ENCODE data around the gene HES4.

HES4 gene

DNA sequence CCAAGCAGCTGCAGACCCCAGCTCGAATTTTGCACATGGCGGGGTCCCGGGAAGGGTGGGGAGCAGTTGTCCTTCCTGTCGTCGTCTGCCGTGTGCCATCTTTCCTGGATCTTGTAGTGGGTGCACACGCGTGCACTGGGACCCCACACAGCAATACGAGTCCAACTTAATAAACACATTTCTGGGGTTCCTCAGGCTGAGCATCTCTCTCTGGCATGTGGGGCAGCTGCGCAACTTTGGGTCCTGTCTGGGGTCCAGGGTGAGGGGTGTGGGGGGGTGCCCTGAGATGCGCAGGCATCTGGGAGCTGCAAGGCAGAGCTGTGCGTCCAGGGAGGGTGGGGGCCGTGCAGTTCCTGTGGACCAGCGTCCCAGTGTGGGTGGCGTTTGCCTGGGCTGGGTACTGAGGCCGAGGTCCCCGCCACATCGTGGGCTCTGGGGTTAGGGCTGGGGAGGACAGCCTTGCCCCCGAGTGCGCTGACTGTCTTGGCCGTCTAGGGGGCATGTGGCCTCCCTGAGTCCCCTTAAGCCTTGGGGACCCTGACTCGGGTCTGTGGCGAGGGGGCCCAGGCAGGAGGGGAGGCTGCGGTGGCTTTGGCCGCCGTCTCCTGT is 34.3 kb downstream of the HES4 start:
- no peak for DNase-seq

DNA sequence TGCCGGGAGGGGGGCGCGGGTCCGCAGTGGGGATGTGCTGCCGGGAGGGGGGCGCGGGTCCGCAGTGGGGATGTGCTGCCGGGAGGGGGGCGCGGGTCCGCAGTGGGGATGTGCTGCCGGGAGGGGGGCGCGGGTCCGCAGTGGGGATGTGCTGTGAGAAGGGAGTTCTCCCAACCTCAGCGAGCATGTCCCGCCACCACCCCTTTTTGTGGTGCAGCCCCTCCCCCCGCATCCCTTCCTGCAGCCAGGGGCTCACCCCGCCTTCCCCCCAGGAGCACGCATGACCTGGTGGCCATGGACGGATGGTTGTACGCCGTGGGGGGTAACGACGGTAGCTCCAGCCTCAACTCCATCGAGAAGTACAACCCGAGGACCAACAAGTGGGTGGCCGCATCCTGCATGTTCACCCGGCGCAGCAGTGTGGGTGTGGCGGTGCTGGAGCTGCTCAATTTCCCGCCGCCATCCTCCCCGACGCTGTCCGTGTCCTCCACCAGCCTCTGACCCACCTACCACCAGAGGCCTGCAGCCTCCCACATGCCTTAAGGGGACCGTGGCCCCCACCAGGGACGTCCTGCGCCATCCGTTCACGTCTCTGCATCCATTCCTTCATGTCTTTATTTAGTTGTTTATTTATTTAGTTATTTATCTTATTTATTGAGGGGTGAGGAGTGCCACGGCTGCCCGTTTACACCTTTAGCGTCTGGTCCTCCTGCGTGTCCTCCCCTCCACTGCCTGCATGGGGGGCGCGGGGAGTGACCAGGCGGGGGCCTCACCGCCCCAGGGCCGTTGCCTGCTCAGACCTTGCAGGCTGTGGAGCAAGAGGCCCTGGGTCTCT is 35.0 kb downstream of the HES4 start:
- DNase-seq: no peak

DNA sequence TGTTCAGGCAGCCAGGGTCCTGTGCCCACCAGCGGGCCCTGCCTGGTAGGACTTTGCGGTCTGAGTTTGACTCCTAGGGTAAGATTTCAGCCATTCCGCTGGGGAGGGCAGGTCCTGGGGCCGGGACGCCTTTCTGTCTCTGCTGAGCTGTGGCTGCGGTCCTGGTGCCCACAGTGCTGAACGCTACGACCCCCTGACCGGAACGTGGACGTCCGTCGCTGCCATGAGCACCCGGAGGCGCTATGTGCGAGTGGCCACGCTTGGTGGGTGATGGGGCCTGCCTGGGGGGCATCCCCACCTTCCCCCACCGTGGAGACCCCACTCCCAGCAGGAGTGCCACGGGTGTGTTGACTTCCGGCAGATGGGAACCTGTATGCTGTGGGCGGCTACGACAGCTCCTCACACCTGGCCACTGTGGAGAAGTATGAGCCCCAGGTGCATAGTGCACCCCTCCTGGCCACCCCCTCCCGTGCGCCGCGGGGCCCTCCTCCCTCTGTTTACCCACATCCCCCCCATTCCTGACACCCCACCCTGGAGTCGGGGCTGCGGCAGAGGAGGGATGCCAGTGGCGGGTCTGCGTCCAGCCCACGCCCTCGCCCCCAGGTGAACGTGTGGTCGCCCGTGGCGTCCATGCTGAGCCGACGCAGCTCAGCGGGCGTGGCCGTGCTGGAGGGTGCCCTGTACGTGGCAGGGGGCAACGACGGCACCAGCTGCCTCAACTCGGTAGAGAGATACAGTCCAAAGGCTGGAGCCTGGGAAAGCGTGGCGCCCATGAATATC is 36.0 kb downstream of the HES4 start:
- no peak for DNase-seq

DNA sequence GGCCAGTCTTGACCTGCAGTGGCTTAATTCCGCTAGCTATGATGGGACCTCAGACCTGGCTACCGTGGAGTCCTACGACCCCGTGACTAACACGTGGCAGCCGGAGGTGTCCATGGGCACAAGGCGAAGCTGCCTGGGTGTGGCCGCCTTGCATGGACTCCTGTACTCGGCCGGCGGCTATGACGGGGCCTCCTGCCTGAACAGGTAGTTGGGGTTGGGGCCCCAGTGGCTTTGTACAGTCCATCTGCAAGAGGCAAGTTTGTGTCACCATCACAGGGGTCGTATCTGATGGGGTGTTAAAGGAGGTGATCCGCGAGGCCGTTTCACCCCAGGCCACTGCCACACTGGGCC is 36.6 kb downstream of the HES4 start:
- DNase-seq: no peak

DNA sequence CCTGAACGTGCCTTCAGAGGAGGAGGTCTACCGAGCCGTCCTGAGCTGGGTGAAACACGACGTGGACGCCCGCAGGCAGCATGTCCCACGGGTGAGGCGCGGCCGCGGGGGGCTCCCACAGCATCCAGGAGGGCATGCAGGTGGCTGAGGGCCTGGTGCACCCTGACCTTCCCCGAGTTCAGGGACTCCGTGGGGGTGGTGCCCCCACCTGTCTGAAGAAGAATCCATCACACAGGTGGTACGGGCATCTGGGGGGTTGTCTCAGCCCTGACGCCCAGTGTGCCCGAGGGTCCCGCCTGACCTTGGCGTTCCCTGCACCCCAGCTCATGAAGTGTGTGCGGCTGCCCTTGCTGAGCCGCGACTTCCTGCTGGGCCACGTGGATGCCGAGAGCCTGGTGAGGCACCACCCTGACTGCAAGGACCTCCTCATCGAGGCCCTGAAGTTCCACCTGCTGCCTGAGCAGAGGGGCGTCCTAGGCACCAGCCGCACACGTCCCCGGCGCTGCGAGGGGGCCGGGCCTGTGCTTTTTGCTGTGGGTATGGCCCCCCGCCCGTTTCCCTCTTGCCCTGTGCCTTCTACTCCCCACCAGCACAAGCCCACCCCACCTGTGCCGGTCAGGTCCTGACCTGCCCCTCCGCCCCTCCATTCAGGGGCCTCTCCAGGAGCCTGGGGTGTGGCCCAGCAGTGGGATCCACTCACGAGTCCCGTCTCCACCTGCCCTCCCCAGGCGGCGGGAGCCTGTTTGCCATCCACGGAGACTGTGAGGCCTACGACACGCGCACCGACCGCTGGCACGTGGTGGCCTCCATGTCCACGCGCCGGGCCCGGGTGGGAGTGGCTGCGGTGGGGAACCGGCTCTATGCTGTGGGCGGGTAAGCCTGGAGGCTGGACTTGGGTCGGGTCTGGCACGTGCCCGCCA is 37.3 kb downstream of the HES4 start:
- DNase-seq: no peak

DNA sequence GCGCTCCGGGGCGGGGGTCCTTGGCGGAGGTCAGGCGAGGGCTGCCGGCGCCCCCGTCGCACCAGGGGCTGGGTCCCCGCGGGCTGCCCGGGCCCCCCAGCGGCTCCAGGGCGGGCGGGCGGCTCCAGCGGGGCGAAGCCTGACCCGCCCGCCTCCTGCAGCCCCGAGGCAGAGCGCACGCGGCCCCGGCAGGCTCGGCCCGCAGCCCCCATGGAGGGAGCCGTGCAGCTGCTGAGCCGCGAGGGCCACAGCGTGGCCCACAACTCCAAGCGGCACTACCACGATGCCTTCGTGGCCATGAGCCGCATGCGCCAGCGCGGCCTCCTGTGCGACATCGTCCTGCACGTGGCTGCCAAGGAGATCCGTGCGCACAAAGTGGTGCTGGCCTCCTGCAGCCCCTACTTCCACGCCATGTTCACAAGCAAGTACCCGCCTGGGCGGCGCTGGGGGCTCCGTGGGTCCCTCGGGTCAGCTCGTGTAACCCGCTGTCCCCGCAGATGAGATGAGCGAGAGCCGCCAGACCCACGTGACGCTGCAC is 38.7 kb downstream of the HES4 start:
- DNase-seq: no peak

DNA sequence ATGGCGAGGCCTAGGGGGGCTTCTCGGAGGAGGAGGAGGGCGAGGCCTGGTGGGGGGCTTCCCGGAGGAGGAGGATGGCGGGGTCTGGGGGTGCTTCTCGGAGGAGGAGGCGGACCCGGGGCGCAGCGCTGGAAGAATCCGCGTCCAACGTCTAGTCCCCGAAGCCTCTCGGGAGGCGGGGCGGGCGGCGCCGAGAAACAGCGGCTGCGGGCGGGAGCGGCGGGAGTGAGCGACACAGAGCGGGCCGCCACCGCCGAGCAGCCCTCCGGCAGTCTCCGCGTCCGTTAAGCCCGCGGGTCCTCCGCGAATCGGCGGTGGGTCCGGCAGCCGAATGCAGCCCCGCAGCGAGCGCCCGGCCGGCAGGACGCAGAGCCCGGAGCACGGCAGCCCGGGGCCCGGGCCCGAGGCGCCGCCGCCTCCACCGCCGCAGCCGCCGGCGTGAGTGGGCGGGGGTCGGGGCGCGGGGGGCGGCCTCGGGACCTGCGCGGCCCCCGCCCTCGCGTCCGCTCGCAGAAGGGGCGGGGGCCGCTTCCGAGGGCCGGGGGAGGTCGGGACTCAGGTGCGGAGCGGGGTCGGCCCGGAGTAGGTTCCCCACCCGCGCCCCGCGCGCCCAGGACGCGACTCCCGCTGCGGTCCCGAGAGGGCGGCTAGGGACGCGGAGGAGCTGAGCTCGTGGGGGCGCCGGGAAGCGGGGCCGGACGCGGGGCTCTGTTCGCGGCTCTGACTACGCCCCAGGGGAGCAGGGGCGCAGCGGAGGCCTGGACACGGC is 39.4 kb downstream of the HES4 start, which contains the start of gene KLHL17:
KLHL17 (plus strand) TSS at position 222 of the 769 bp plus-strand sequence; CDS start at position 332, 110 bp downstream.
- peak; percentile 85 to 90 for DNase-seq

DNA sequence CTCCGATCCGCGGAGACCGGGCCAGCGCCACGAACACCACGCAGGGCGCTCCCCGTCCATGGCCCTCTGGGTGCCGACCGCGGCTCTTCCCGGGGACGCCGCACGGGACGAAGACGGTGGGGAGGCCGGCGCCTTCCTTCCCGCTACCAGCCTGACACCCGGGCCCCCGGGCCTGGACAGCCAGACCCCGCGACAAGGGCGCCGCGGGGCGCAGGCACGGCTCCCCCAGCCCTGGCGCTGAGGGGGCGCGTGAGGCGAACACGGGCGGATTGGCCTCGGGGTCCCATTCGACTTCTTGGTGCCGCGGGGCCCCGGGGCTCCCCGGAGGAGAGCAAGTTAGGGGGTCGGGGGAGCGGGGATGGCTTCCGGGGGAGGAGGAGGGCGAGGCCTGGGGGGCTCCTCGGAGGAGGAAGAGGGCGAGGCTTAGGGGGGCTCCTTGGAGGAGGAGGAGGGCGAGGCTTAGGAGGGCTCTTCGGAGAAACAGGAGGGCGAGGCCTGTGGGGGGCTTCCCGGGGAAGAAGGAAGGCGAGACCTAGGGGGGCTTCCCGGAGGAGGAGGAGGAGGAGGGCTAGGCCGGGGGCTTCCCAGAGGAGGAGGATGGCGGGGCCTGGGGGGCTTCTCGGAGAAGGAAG is 40.0 kb downstream of the HES4 start:
- no peak for DNase-seq

DNA sequence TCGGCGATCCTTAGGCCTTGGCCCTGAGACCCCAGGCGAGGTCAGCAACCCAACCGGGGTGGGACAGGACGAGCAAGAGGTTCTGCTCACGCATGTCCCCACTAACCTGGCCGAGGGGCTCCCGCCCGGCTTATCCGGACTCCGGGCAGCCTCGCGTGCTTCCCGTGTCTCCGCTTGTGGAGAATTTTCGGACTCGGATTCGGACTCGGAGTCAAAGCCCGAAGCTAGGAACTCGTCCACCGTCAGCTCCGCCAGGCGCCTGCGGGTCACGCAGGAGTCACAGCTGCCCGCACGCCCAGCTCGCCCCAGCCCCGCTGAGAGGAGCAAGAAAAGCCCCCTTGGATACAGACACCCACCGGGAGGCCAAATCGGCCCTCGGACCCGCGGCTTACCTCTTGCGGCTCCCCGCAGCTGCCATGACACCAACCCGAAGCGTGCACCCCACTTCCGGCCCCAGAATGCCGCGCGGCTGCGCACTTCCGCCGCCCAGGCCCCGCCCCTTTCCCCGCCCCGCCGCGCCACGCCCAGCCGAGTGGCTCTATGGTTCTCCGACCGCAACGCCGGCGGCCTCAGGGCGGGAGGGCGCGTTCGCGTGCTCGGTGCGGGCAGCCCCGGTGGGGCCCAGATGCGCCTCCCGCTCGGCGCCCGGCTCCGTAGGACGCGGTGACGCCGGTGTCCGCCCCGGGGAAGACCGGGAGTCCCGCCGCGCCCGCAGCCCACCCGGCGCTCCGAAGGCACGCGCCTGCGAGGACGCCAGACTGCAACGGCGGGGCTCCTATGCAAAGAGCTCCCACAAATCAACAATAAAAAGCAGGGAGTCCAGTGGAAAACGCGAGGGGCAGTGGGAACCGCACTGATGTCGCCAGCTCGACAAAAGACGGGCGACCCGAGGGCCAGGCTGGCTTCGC is 40.8 kb downstream of the HES4 start, which contains the start of gene NOC2L:
NOC2L (minus strand) TSS at position 434 of the 908 bp plus-strand sequence; CDS start at position 418, 16 bp downstream.
- peak; percentile 98 for DNase-seq

DNA sequence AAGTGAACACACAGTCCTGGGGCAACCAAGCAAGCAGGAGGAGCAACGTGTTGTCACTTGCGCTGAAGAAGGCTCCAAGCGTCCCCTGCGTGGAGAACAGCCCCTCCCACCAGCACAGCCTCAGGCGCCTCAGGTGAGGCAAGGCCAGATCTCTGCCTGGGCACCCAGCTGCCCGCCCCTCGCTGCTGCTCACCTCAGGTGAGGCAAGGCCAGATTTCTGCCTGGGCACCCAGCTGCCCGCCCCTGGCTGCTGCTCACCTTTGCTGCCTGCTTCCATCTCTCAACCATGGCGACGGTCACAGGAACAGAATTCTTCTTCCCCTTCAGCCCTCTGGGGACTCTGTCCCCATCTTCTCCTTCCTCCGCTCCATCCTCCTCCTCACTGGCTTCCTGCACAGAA is 43.3 kb downstream of the HES4 start:
- no peak for DNase-seq

DNA sequence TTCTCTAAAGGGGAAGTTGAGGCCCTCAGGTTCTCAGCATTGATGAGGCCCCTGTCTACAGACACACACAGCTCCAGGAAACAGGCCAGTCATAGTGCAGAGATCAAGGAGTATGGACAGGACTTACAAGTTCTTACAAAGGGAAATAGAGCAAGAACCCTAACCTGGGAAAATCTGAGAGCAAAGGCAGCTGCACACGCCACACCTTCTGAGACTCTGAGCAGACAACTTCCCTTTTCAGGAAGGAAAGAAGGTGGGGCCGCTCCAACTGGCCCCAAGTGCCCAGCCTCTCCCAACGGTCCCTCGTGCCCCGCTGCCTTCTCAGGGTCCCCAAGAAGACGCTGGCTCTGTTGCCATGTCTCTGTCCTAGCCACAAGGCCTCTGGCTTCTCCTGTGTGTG is 44.4 kb downstream of the HES4 start:
- DNase-seq: no peak

DNA sequence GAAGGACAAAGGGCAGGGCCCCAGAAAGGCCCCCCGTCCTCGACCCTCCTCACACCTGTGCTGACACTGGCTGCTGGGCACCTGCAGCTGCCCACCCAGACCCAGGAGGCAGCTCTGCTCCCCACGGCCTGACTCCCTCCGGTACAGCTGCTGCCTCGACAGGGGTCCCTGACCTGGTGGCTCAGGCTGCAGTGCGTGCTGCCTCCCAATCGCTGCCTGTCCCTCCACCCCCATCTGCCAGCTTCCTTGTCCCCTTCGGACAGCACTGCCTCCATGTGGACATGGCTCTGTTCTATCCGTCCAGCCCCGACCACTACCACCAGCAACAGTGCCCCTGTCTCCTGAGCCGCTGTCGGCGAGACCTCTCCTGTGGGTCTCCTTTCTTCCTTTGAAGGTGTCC is 45.0 kb downstream of the HES4 start:
- no peak for DNase-seq

DNA sequence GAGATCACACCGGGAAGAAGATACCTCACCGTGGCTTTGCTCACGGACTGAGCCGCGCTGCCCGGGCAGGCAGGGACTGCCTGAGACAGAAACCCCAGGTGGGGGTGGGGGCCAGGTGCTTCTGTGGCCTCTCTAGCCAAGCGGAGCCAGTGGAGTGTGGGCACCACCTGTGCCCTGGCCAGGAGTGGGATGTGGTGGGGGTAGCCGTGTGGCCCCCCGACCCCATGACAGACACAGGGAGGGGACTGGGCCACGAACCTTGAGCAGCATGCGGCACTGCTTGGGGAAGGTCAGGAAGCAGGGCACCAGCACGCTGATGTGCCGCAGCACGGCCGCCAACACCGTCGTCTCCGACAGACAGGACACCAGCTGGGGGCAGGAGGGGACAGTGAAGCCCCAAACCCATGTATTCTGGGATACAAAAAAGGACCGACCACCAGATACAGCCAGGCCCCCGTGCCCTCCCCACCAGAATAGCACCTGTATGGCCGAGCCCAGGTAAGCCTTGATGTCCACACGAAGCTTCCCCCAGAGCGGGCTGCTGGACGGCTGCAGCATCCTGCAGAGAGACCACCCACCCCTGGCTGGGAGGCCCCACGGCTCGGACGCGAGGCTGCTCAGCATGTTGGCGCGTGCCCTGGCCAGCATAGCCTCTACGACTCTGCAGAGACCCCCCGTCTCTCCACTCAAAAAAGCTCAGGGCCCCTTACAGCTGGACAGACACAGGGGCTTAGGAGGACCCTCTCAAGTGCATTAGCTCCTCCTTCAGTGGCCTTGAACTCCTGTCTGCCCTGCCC is 46.2 kb downstream of the HES4 start:
- no peak for DNase-seq

DNA sequence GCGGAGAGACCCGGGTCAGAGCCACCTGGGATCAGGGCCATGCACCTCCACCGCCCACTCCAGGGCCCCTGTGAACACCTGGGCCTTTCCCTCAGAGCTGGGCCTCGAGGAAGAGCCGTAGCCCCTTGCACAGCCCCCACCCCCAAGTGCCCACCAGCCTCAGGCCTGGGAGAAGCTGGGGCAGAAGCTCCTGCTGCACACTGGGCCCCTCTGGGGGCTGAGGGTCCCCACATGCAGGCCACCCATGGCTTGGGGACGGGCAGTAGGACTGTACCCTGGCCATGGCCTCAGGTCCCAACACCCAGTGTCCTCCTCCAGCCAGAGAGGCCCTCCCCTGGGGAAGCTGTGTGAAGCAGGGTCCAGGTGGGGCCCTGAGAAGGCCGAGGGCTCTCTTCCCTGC is 47.3 kb downstream of the HES4 start:
- no peak for DNase-seq

DNA sequence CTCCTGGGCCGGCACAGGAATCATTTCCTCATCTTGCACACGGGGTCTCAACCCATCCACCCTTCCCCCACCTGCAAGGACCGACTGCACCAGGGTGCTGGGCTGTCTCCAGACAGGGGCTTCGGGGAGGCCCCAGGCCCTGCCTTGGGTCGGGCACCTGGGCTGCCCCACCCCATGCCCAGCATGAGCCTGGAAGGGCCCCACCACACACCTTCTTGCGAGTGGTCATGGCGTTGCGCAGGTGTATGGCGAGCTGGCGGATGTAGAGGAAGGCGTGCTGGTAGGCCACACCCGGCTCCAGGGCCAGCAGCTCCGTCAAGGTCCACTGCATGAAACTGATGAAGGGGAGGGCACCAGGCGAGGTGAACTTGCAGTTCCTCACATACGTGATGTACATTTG is 47.7 kb downstream of the HES4 start:
- no peak for DNase-seq

DNA sequence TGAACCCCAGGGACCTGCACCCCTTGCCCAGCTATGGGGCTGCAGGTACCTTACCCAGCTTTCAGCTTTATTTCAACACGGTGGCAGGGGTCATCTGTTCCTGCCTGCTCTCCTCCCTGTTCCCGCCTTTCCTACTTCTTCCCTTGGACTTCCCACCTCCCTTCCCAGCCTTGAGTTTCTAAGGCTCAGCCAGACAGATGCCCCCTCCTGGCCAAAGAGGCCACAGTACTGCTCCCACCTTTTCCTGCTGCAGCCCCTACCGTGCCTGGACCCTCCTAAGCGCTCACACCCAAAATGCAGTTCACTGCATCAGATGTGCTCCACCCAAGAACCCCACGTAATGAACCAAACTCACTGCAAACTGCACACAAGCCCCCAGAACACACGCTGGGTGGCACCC is 48.5 kb downstream of the HES4 start:
- no peak for DNase-seq

DNA sequence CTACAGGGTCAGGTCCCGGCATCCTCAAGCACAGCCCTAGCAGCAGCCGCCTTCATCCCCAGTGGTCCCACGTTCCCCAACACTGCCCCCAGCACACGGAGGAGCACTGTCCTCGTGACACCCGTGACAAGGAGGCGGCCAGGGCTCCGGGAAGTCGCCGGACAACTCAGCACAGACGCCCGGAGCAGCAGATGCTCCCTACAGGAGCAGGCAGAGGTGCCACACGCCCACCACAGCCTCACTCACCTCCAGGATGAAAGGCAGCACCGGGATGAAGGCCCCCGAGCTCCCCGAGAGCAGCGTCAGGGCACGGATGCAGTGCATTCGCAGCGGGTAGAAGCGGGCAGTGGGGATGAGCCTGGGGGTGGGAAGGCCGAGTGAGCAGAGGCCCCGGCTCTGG is 49.0 kb downstream of the HES4 start:
- DNase-seq: no peak

DNA sequence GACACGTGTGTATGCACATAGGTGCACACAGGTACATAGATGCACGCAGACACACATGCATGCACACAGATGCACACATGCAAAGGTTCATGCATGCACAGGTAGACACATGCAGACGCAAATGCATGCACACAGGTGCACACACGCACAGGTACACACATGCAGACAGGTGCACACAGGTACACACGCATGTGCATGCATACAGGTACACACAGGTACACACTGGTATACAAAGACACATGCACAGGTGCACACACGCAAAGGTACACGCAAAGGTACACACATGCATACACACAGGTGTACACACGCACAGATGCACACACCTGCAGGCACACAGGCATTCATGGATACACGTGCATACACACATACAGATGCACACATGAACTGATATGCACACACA is 49.6 kb downstream of the HES4 start:
- no peak for DNase-seq

Measured in stimulated activated CD4-positive, alpha-beta T cell treated with anti-CD3 and anti-CD28 coated beads, Interleukin-2, amount 100 ng/mL, for 24 hours (primary cell).